ENCODE measurements around the gene ZNF792. TPM values are rescaled to one million over a fixed set of nuclear protein-coding genes. Genes with fewer than 3 reads are reported as not detected.
"Not testable (repeated sequence)": the region's sequence is repeated elsewhere in the genome, so short reads cannot be mapped to it uniquely, and the experiment has no call there.

Gene ZNF792
- total and polyA plus RNA-seq, 12 donors = 1.6 to 5.9 (median 3.6) TPM

- no peak for TF ChIP-seq CTCF (IDR thresholded peaks at IDR 0.05)
- Histone ChIP-seq H3K9me3 (no peaks in the 10 kb centered on the region), H3K27me3 (peaks cover 0 to 11% (median 0%) of the 10 kb centered on the region in 7 donors), H3K4me1 (peaks cover 0 to 22% (median 10%) of the 10 kb centered on the region in 9 donors), H3K36me3 (peaks cover 0 to 10% (median 0%) of the 10 kb centered on the region in 9 donors), H3K4me3 (no peak overlapping the region), H3K27ac (no peak overlapping the region)
- intact Hi-C loops (cut with DNase I) = loop anchor here in 1 of 10 donors (5.0 kb wide), 1 partner anchor 37 kb away; the partner anchor contains the start of gene ZNF792
- ATAC-seq = no peak
- 91 to 93% methylated on average over 15 of the region's 15 CpGs for WGBS, 2 donors
- DNase-seq = peak in 1 of 2 donors; percentile 16
These were observed 38.7 kb downstream of the ZNF792 start for GRCh38 chr19:34925278-34925855.

- DNase-seq; H3K27me3 ChIP-seq; H3K4me3 ChIP-seq; intact Hi-C loops (cut with DNase I); H3K4me1 ChIP-seq; ATAC-seq; H3K27ac ChIP-seq; H3K36me3 ChIP-seq: not testable (repeated sequence)
- H3K9me3 ChIP-seq = peaks cover 0 to 33% (median 20%) of the 10 kb centered on the region in 11 donors
- WGBS, 2 donors = 66 to 74% methylated on average over 8 of the region's 8 CpGs
These were observed 43.8 kb downstream of the ZNF792 start for GRCh38 chr19:34920090-34920786.

DNA sequence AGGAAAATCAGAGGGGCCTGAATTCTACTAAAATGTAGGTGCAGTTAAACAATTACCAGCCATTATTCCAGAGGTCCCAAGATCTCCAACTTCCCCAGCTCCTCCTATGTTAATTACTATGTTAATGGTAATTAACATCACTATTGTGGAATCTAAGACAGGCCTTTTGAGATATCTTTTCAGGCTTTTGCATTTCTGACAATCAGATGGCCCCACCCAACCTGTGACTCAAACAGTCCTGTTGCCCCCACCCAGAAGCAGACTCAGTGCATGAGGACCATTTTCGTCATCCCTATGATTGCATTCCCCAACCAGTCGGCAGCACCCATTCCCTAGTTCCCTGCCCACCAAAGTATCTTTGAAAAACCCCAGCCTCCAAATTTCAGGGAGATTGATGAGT lies 45.8 kb downstream of the ZNF792 start:
- Histone ChIP-seq H3K27me3 (no peaks in the 10 kb centered on the region), H3K4me1 (no peaks in the 10 kb centered on the region), H3K27ac (no peak overlapping the region), H3K36me3 (no peaks in the 10 kb centered on the region), H3K9me3 (peaks cover 0 to 33% (median 20%) of the 10 kb centered on the region in 11 donors), H3K4me3 (no peak overlapping the region)
- intact Hi-C loops (cut with DNase I) = loop anchor here in 1 of 10 donors (10.0 kb wide), 1 partner anchor 133 kb away; no protein-coding TSS in a partner anchor
- WGBS, 2 donors = 81 to 88% methylated on average over 2 of the region's 2 CpGs
- DNase-seq (no peak), ATAC-seq (no peak)
- no peak for TF ChIP-seq CTCF (IDR thresholded peaks at IDR 0.05)

GRCh38 chr19:34917144-34917543 lies 46.9 kb downstream of the ZNF792 start:
- WGBS, 2 donors = 84 to 91% methylated on average over 3 of the region's 3 CpGs
- H3K36me3 ChIP-seq, H3K27ac ChIP-seq, ATAC-seq, H3K27me3 ChIP-seq, H3K4me1 ChIP-seq, DNase-seq, H3K4me3 ChIP-seq: not testable (repeated sequence)
- intact Hi-C loops (cut with DNase I) = loop anchor here in 1 of 10 donors (10.0 kb wide), 1 partner anchor 132 kb away; no protein-coding TSS in a partner anchor
- H3K9me3 ChIP-seq = peaks cover 0 to 33% (median 20%) of the 10 kb centered on the region in 11 donors

DNA sequence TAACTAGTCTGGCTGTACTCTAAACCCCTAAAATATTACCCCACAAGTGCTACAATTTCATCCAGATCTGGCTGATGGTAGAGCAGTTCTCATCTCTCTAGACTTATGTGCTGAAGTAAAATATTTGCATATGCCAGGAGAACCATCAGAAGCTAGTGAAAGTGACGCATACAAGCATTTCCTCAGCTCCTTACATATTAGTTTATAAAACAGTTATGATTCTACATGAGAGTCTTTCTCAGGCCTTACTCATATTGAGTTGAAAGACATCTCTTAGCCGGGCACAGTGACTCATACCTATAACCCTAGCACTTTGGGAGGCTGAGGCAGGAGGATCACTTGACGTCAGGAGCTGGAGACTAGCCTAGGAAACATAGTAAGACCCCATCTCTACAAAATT lies 53.3 kb downstream of the ZNF792 start:
- no peaks in the 10 kb centered on the region for H3K36me3 ChIP-seq

More for the DNA sequence above, 53.3 kb downstream of the ZNF792 start:
- no peak for TF ChIP-seq CTCF (IDR thresholded peaks at IDR 0.05)
- ATAC-seq = no peak
- WGBS, 2 donors = 89 to 90% methylated on average over 3 of the region's 3 CpGs
- Histone ChIP-seq H3K9me3 (peaks cover 0 to 8% (median 0%) of the 10 kb centered on the region in 11 donors), H3K27ac (no peak overlapping the region), H3K4me1 (no peaks in the 10 kb centered on the region), H3K4me3 (no peak overlapping the region), H3K27me3 (peaks cover 0 to 28% (median 24%) of the 10 kb centered on the region in 7 donors)
- DNase-seq = no peak
- intact Hi-C loops (cut with DNase I) = loop anchor here in 1 of 10 donors (10.0 kb wide), 1 partner anchor 126 kb away; no protein-coding TSS in a partner anchor

Other genes starting within 250 kb of the ZNF792 start
- 10 to 100 TPM; 16.4 to 27.6 (median 19.2) TPM for gene ZNF181, start 230.0 kb downstream of the ZNF792 start, total RNA-seq
- gene ZNF181, start 230.0 kb downstream of the ZNF792 start, polyA plus RNA-seq = 1 to 10 TPM; 6.2 to 8.5 TPM
- 1 to 10 TPM; 2.6 to 5.0 (median 3.5) TPM for gene ZNF599, start 191.0 kb downstream of the ZNF792 start, total RNA-seq
- 1 to 10 TPM; 3.0 to 4.3 TPM for gene ZNF599, start 191.0 kb downstream of the ZNF792 start, polyA plus RNA-seq
- gene ZNF30, start 37.3 kb downstream of the ZNF792 start, total RNA-seq = 1 to 10 TPM; 1.6 to 4.5 (median 2.6) TPM
- 1 to 10 TPM; 1.4 to 4.1 TPM for gene ZNF30, start 37.3 kb downstream of the ZNF792 start, polyA plus RNA-seq
- gene GRAMD1A, start 36.1 kb upstream of the ZNF792 start, total RNA-seq = 10 to 100 TPM; 19.5 to 49.4 (median 30.3) TPM
- gene GRAMD1A, start 36.1 kb upstream of the ZNF792 start, polyA plus RNA-seq = 10 to 100 TPM; 38.7 to 40.9 TPM
- 10 to 100 TPM; 33.1 to 70.5 (median 41.5) TPM for gene SCN1B, start 66.2 kb upstream of the ZNF792 start, total RNA-seq
- gene SCN1B, start 66.2 kb upstream of the ZNF792 start, polyA plus RNA-seq = 10 to 100 TPM; 24.5 to 60.5 TPM
- gene HPN, start 77.5 kb upstream of the ZNF792 start, total RNA-seq = 10 to 100 TPM in 1 of 10 donors, 1 to 10 TPM in 9; 2.8 to 13.1 (median 4.8) TPM
- gene HPN, start 77.5 kb upstream of the ZNF792 start, polyA plus RNA-seq = 1 to 10 TPM; 1.4 to 3.5 TPM
- 1 to 10 TPM in 3 of 10 donors, under 1 TPM in 4, not detected in 3; 0.51 to 2.1 (median 0.74) TPM for gene FXYD3, start 151.6 kb upstream of the ZNF792 start, total RNA-seq
- 1 to 10 TPM in 1 of 2 donors, under 1 TPM in 1; 0.78 to 2.7 TPM for gene FXYD3, start 151.6 kb upstream of the ZNF792 start, polyA plus RNA-seq
- gene LGI4, start 170.8 kb upstream of the ZNF792 start, total RNA-seq = 10 to 100 TPM in 2 of 10 donors, 1 to 10 TPM in 8; 4.3 to 12.5 (median 7.5) TPM
- 10 to 100 TPM in 1 of 2 donors, 1 to 10 TPM in 1; 8.9 to 30.0 TPM for gene LGI4, start 170.8 kb upstream of the ZNF792 start, polyA plus RNA-seq
- gene FXYD1, start 174.6 kb upstream of the ZNF792 start, total RNA-seq = 100 to 1,000 TPM; 451 to 819 (median 578) TPM
- 100 to 1,000 TPM; 251 to 605 TPM for gene FXYD1, start 174.6 kb upstream of the ZNF792 start, polyA plus RNA-seq
- gene FXYD7, start 179.0 kb upstream of the ZNF792 start, total RNA-seq = under 1 TPM in 3 of 10 donors, not detected in 7; 0.28 to 0.37 (median 0.30) TPM
- gene FXYD7, start 179.0 kb upstream of the ZNF792 start, polyA plus RNA-seq = under 1 TPM in 1 of 2 donors, not detected in 1; 0.10 TPM
- 10 to 100 TPM; 13.9 to 36.6 (median 18.1) TPM for gene FXYD5, start 190.5 kb upstream of the ZNF792 start, total RNA-seq
- gene FXYD5, start 190.5 kb upstream of the ZNF792 start, polyA plus RNA-seq = 10 to 100 TPM; 48.3 to 67.4 TPM

Measured in heart right ventricle (tissue), 16 donors.